Ishikawa (cell line): ENCODE results near the gene KRT7.

Experiments
- REST ChIP-seq: IDR thresholded peaks from 2 replicates; pipeline ENCODE4 v1.6.1; 2012; ENCODE audit warnings: low read depth, mild to moderate bottlenecking
- USF1 ChIP-seq: IDR thresholded peaks from 2 replicates; pipeline ENCODE4 v1.6.1; 2012

- no peak for TF ChIP-seq REST
- TF ChIP-seq USF1 = no peak
Observed at GRCh38 chr12:52187206-52187605, 45.8 kb upstream of the KRT7 start.
